Activated naive CD8-positive, alpha-beta T cell treated with anti-CD3 and anti-CD28 coated beads, Interleukin-2, amount 10 ng/mL, durations not matched to agents 7 days and 5 days (primary cell): Measurements from ENCODE around the gene HNRNPA1. TPM values are rescaled to one million over a fixed set of nuclear protein-coding genes. Genes with fewer than 3 reads are reported as not detected.

Experiments
- total RNA-seq, 2 experiments: library from RNA; stranded (reverse); gene quantifications; one replicate each; pipeline ENCODE4 v1.2.3, GENCODE V29; 2021

The HNRNPA1 gene
- total RNA-seq, 2 experiments from 2014 or later: 1,247 to 1,279 TPM

Other genes starting within 250 kb of the HNRNPA1 start
- gene HOXC5, start 247.7 kb upstream of the HNRNPA1 start, total RNA-seq: not detected
- gene HOXC4, start 226.9 kb upstream of the HNRNPA1 start, total RNA-seq: 1 to 10 TPM; 1.2 to 1.5 TPM
- 10 to 100 TPM; 23.9 to 24.4 TPM for gene SMUG1, start 91.7 kb upstream of the HNRNPA1 start, total RNA-seq
- 100 to 1,000 TPM; 113 TPM for gene CBX5, start 604 bp upstream of the HNRNPA1 start, total RNA-seq
- not detected for gene NFE2, start 20.3 kb downstream of the HNRNPA1 start, total RNA-seq
- 10 to 100 TPM; 93.1 to 94.6 TPM for gene COPZ1, start 44.4 kb downstream of the HNRNPA1 start, total RNA-seq
- gene GPR84, start 83.8 kb downstream of the HNRNPA1 start, total RNA-seq: under 1 TPM; 0.39 to 0.65 TPM
- gene ZNF385A, start 104.0 kb downstream of the HNRNPA1 start, total RNA-seq: 1 to 10 TPM; 1.4 to 2.0 TPM
- 10 to 100 TPM; 84.5 to 90.6 TPM for gene ITGA5, start 138.5 kb downstream of the HNRNPA1 start, total RNA-seq
- 1 to 10 TPM; 7.4 to 9.3 TPM for gene GTSF1, start 192.9 kb downstream of the HNRNPA1 start, total RNA-seq
- 100 to 1,000 TPM; 148 to 149 TPM for gene NCKAP1L, start 217.0 kb downstream of the HNRNPA1 start, total RNA-seq